Activated CD8-positive, alpha-beta T cell treated with anti-CD3 and anti-CD28 coated beads for 36 hours (primary cell): ENCODE data around the gene GPR35. TPM values are rescaled to one million over a fixed set of nuclear protein-coding genes. Genes with fewer than 3 reads are reported as not detected.

Source experiments
- ATAC-seq: fragments of 200-7000 bp; cut with Tn5 transposase; one replicate; pipeline ENCODE4 v1.10.0; 2021; ENCODE audit warnings: mild to moderate bottlenecking, moderate library complexity
- CTCF ChIA-PET: fragments of 350-600 bp; sonication (Branson Sonifier 250); formaldehyde crosslinking; loops from one replicate; lab custom pipeline; 2021; ENCODE audit warnings: antibody characterized with exemption; lab: Charles Lee
- POLR2A ChIA-PET: fragments of 350-600 bp; sonication (Branson Sonifier 250); formaldehyde crosslinking; loops from one replicate; lab custom pipeline; 2021; ENCODE audit warnings: antibody characterized with exemption; lab: Charles Lee
- DNase-seq: peaks from one replicate; pipeline ENCODE4 v3.0.0-alpha.2; 2020
- H3K27ac Mint-ChIP-seq: one replicate; pipeline ENCODE4 v1.8.0; 2021; ENCODE audit warnings: mild to moderate bottlenecking, mixed read lengths
- H3K27me3 Mint-ChIP-seq: one replicate; pipeline ENCODE4 v1.8.0; 2021; ENCODE audit warnings: mixed read lengths
- H3K36me3 Mint-ChIP-seq: one replicate; pipeline ENCODE4 v1.8.0; 2021; ENCODE audit warnings: low read depth, mixed read lengths
- H3K4me1 Mint-ChIP-seq: one replicate; pipeline ENCODE4 v1.8.0; 2021; ENCODE audit warnings: low read depth, mixed read lengths
- H3K4me3 Mint-ChIP-seq: one replicate; pipeline ENCODE4 v1.8.0; 2021; ENCODE audit warnings: mild to moderate bottlenecking, moderate library complexity, mixed read lengths
- H3K9me3 Mint-ChIP-seq: one replicate; pipeline ENCODE4 v1.8.0; 2021; ENCODE audit warnings: mixed read lengths
- CTCF ChIP-seq: fragments of 200-600 bp; IDR thresholded peaks from one replicate; pipeline ENCODE4 v1.8.0; 2022; ENCODE audit warnings: antibody characterized with exemption, mild to moderate bottlenecking
- intact Hi-C: fragments of 100-400 bp; cut with micrococcal nuclease; formaldehyde crosslinking; loops from one replicate; pipeline ENCODE4 v1.10.0; 2022
- total RNA-seq, 2 experiments: library from RNA; stranded (reverse); gene quantifications; one replicate each; pipeline ENCODE4 v1.2.3, GENCODE V29; 2021

Gene GPR35
- total RNA-seq, 2 experiments from 2014 or later: 14.4 to 14.6 TPM

DNA sequence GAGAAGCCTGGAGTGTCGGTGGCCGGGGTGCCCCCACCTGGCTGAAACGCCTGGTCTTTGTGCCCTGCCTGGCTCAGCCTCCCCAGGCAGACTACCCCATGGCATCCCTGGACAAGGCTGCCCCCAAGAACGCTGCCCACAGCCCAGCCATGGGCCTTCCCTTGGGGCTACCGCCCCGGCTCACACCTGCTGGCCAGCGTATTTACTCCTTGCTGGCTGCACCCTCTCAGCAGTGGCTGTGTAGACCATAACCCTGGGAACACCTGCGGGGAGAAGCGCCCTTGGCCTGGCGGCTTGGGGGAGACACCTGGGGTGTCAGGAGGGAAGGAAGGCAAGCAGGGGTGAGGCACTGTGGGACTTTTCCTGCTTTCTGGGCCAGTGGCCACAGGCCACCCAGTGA lies 21.4 kb upstream of the GPR35 start:
- intact Hi-C loops: no loop called here
- Mint-ChIP-seq H3K9me3 (no peaks in the 10 kb centered on the region), H3K4me3 (no peak overlapping the region), H3K4me1 (no peaks in the 10 kb centered on the region), H3K27me3 (no peaks in the 10 kb centered on the region), H3K27ac (no peak overlapping the region), H3K36me3 (no peaks in the 10 kb centered on the region)
- no peak for ATAC-seq
- ChIA-PET POLR2A (no interaction called here), CTCF (no interaction called here)
- TF ChIP-seq CTCF: no peak
- DNase-seq: no peak

DNA sequence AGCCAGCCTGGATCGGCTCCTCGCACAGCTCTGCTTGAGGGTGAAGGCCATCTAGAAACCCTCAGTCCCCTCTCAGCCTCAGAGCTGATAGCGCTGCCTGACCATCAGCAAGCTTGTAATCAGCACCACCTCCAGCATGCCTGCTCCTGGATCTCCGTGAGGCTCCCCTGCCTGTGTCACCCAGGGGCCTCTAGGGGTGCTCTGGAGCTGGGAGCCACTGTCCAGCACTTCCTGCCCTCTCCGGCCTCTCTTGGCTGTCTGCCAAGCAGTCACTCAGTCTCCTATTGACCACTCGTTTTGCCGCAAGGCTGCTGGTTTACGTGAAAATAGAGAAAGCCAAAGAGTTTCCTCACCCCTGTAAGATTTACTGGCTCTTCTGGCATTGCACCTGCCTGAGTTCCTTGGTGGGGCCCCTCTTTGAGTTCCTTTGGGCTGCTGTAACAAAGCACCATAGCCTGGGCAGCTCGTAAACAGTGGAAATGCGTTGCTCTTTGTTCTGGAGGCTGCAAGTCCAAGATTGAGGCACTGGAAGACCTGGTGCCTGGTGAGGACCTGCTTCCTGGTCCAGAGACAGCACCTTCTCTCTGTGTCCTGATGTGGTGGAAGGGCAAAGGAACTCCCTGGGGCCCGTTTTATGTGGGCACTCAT lies 20.9 kb upstream of the GPR35 start:
- no peaks in the 10 kb centered on the region for H3K9me3 Mint-ChIP-seq
- ChIA-PET CTCF (no interaction called here), POLR2A (no interaction called here)
- no peak for TF ChIP-seq CTCF
- ATAC-seq (no peak), DNase-seq (peak; percentile 4)
- no peak overlapping the region for H3K27ac Mint-ChIP-seq
- H3K36me3 Mint-ChIP-seq: no peaks in the 10 kb centered on the region
- intact Hi-C loops: no loop called here
- H3K27me3 Mint-ChIP-seq: no peaks in the 10 kb centered on the region
- H3K4me3 Mint-ChIP-seq: no peak overlapping the region
- H3K4me1 Mint-ChIP-seq: peaks cover 4% of the 10 kb centered on the region

- H3K36me3 Mint-ChIP-seq: no peaks in the 10 kb centered on the region
- ChIA-PET CTCF (interaction anchor here (1.0 to 1.5 kb wide), 2 partner anchors 10 to 40 kb away, joined by 3 to 4 read pairs; no protein-coding TSS in a partner anchor), POLR2A (interaction anchor here (0.9 to 1.2 kb wide), 2 partner anchors 17 to 19 kb away, joined by 3 read pairs; no protein-coding TSS in a partner anchor)
- ATAC-seq (no peak), DNase-seq (no peak)
- no peak overlapping the region for H3K27ac Mint-ChIP-seq
- peaks cover 4% of the 10 kb centered on the region for H3K4me1 Mint-ChIP-seq
- H3K4me3 Mint-ChIP-seq: no peak overlapping the region
- TF ChIP-seq CTCF: no peak
- H3K9me3 Mint-ChIP-seq: no peaks in the 10 kb centered on the region
- H3K27me3 Mint-ChIP-seq: no peaks in the 10 kb centered on the region
- intact Hi-C loops: no loop called here
Measured at GRCh38 chr2:240604939-240605716, 20.2 kb upstream of the GPR35 start.

DNA sequence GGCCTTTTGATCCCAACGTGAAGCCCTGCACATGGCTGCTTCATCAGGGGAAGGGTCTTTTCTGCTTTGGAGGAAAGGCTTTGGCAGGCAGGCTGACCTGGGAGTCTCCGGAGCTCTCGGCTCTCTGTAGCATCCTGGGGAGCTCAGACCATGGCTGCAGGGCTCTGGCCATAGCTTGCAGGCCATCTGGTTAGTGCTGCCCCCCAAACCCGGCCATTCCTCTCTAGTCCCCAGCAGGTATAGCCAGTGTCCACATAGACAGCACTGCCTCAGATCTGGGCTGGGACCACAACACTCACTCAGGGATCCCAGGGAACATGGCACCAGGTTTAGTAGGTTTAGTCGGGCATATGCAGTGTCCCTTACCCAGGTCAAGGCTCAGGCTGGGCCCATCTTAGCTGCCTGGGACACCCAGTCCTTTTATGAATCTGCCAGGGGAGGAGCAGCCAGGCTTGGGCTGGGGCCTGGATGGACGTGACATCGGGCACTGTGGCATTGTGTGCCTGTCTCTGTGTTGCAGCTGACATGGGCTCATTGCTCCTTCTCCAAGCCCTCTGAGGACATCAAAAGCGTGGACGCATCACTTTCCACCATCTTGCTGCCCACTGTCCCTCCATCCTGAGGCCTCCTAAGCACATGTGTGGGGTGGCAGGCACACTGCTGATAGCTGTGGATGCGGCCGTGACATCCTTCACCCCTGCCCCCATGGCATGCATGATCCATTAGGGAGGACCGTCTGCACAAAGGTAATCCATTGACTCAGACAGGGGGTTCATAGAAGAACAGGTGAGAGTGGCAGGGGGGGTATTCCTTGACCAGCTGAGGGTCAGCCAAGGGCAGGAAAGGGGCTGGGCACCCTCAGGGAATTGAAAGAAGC lies 19.2 kb upstream of the GPR35 start:
- ChIA-PET CTCF (interaction anchor here (1.0 to 1.5 kb wide), 2 partner anchors 11 to 41 kb away, joined by 3 to 4 read pairs; no protein-coding TSS in a partner anchor), POLR2A (interaction anchor here (0.9 to 1.2 kb wide), 3 partner anchors 11 to 20 kb away, joined by 3 read pairs; no protein-coding TSS in a partner anchor)
- intact Hi-C loops: no loop called here
- DNase-seq: no peak
- no peak for ATAC-seq
- Mint-ChIP-seq H3K9me3 (no peaks in the 10 kb centered on the region), H3K36me3 (peaks cover under 1% of the 10 kb centered on the region), H3K27ac (no peak overlapping the region), H3K4me1 (peaks cover 4% of the 10 kb centered on the region), H3K27me3 (no peaks in the 10 kb centered on the region), H3K4me3 (no peak overlapping the region)
- TF ChIP-seq CTCF: no peak
